AG09319 (cell line): ENCODE data around the gene LRRC47.

Experiments used
- DNase-seq: peaks from one replicate; pipeline ENCODE4 v3.0.0-alpha.2; 2010; ENCODE audit warnings: low read depth; ENCODE audit errors: extremely low read depth
- TF ChIP-seq, protein P1 (sequence below): IDR thresholded peaks from 2 replicates; pipeline ENCODE4 v1.5.1; 2011; ENCODE audit warnings: low read depth, mild to moderate bottlenecking, inconsistent platforms, low read length, moderate library complexity

The LRRC47 gene

DNA sequence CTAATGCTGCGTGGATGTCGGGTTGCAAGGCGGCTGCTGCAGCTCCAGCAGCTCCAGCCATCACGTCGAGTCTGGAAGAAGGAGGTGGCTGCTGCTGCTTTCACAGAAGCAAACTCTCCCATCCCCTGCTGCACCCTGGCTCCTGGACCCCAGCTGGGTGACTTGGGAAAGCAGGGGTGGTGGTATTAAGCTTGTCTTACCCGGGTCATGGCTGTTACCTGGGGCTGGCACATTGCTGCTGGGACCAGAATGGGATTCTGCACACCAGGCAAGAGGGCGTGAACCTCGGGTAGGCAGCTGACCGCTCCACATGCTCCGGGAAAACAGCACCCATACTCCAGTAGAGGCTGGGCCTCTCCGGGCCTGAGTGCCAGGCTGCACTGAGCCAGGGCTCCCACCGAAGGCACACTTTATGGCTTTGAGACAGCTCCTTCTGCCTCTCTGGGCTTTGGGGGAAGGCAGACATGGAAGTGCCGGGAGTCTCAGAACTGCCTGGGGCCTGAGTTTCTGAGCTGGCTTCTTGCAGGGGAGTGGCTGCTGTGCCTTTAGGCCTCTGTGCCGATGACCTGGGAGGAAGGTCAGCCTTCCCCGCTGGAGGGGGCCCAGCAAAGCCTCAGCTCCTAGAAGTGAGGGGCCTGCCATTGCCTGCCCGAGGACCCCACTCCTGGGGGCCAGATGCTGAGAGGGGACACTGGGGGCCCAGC is 22.6 kb downstream of the LRRC47 start:
- TF ChIP-seq, protein P1, sequence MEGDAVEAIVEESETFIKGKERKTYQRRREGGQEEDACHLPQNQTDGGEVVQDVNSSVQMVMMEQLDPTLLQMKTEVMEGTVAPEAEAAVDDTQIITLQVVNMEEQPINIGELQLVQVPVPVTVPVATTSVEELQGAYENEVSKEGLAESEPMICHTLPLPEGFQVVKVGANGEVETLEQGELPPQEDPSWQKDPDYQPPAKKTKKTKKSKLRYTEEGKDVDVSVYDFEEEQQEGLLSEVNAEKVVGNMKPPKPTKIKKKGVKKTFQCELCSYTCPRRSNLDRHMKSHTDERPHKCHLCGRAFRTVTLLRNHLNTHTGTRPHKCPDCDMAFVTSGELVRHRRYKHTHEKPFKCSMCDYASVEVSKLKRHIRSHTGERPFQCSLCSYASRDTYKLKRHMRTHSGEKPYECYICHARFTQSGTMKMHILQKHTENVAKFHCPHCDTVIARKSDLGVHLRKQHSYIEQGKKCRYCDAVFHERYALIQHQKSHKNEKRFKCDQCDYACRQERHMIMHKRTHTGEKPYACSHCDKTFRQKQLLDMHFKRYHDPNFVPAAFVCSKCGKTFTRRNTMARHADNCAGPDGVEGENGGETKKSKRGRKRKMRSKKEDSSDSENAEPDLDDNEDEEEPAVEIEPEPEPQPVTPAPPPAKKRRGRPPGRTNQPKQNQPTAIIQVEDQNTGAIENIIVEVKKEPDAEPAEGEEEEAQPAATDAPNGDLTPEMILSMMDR = no peak
- no peak for DNase-seq

DNA sequence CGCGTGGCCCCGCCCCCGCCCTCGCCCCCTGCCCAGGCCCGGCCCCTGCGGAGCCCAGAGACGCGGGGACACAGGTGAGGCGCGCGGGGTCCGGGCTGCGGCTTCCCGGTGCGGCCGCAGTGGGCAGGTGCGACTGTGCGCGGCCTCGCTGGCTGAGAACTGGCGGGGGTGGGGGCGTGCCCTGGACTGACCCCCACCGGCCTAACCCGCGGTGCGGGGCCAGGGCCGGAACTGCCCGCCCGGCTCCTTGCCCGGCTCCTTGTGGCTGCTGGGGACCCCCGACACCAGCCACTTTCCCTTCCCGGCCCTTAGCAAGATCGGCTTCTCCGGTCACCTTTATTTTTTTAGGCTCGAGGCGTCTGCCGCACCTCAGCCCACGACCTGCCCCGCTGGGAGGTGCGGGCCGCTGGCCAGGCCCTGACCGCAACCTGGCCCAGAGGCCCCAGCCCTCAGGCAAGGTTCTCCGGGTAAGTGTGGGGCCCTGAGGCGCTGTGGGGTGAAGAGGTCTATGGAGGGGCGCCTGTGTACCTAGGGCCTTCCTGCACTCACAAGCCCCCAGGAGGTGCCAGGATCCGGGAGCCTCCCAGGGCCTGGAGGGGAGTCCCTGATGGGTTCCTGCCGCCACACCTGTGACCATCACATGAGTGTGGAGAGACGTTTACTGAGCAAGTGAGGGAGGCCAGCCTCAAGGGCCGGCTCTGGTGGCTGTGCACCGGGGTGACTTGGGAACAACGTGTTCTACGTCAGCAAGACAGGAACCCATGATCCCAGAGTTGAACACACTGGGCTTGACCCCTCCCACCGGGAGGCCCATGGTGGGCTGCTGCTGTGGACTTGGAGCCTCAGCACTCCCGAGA is 23.4 kb downstream of the LRRC47 start, which contains the start of gene SMIM1:
Gene SMIM1 (plus strand): TSS at position 35 of the 857 bp plus-strand sequence. CDS start 2,625 bp downstream, outside the sequence.
- TF ChIP-seq, protein P1 = no peak

DNA sequence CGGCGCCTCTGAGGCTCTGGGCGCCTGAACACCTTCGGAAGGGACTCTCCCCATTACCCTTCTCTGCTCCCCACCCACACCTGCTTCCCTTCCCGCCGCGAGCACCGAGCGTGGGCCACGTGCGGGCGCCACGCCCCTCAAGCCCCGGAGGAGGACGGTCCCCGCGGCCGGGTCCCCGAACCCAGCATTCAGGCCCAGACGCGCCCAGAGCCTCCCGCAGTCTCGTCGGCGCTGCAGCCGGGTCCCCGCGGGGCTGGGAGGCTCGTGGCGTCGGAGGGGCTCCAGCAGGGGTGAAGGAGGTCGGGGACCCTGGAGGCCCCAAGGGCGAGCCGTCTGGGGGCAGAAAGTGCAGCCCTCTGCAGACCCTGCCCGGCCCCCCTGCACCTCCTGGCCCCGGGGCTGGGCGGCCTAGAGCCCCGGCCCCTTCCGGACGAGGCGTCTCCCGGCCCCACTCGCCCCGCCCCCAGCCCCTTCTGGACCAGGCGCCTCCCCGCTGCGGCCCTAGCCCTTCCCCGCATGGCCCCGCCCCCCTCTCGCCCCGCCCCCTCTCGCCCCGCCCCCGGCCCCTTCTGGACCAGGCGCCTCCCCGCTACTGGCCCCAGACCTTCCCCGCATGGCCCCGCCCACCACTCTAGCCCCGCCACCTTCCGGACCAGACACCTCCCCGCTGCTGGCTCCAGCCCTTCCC is 24.1 kb downstream of the LRRC47 start:
- peak; percentile 30 for DNase-seq
- TF ChIP-seq, protein P1 = no peak

More for the DNA sequence above, 23.4 kb downstream of the LRRC47 start, which contains the start of gene SMIM1:
- DNase-seq = no peak

DNA sequence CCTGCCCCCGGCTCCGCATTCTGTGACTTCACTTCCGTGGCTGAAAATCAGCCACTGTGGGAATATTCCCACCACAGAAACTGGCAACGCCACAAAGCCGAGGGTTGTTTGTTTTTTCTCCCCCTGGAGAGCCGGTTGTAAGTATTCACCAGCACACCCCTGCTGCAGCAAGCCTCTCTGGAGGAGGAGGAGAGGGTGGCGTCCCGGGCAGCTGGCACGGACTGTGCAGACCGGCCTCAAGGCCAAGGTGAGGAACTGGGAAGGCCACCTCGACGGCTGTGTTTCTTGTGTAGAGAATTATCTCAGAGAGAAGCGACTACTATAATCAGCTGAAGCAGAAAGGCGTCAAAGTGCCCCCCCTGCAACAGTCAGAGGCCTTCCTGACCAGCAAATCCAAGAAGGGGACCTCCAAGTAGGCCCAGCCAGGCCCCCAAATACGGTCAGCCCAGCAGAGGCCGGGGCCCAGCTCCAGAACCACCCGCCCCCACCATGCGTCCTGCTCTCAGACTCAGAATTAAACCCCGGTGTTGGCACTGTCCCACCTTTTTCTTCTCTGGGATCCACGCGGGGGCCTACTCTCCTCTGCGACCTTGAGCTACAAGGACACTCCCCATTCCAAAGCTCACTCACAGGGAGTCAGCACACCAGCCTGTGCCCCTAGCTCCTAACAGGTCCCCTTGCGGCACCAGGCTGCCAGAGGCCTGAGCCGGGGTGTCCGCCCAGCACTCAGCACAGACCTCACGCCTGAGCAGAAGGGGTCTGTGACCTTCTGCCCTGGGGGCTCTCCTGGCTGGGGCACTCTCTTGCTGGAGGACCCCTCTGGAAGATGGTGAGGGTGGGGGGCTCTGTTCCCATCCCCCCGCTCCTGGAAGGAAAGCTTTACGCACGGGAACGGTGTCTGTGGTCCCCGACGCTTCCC is 24.9 kb downstream of the LRRC47 start:
- TF ChIP-seq, protein P1 = no peak
- DNase-seq = no peak

DNA sequence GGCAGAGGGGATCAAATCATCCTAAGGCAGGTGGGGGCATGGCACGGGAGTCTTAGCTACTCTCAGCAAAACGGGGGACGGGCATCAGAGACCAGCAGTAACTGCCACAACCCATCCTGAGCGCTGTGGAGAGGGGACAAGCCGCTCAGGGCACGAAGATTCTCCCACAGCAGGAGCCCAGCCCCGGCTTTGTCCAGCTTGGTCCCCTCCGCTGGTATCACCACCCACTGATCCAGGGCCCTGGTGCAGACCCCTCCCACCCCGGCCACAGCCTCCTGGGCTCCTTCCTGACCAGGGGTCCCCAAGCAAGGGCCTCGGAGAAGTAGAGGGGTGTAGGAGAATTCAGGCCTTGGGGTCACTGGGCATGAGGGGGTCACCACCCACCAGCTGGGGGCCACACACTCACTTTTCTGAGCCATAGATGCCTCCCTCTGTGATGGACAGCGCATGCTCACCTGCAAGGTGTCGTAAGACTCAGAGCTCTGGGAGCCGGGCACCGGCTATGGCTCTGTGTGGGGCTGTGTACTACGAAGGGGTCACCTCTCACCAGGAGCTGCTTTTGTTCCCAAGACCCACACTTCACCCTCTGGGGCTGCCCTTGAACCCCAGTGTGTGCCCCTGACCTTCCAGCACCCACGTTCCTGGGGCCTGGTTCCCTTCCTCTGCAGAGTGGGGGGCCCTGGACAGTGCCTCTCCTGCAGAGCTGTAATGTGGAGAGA is 26.1 kb downstream of the LRRC47 start:
- no peak for DNase-seq
- TF ChIP-seq, protein P1 = no peak

DNA sequence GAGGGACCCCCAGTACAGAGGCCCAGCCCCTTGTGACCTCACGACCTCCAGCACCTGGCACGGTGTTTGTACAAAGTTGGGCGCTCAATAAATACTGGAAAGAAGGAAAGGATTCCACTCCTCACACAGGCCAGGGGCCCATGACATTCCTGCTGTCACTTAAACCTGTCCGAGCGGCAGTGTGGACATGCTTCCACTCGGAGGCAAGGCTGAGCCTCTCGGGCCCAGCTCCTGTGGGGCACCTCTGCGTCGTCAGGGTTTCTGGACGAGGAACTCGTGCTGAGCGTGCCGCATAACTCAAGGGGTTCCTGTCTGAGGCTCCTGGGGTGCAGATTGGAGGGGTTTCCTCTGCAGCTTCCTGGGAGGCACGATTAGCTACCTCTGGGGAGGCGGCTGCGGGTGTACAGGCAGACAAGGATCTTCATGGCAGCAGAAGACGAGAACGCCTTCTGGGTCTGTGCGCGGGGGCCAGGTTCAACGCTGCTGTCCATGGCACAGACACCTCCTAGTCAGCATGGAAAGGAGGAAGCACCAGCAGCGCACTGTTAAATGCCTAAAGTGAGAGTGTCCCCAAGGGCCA is 27.4 kb downstream of the LRRC47 start:
- no peak for DNase-seq

More for the DNA sequence above, 27.4 kb downstream of the LRRC47 start:
- TF ChIP-seq, protein P1 = no peak
